IPS-NIHi11 (cell line): ENCODE measurements around the gene RPL10.
"Not testable (repeated sequence)": the region's sequence is repeated elsewhere in the genome, so short reads cannot be mapped to it uniquely, and the experiment has no call there.

ENCODE experiments used
- DNase-seq: peaks from one replicate; pipeline ENCODE4 v3.0.0; 2012; ENCODE audit warnings: mixed read lengths, low spot score

Gene RPL10

DNA sequence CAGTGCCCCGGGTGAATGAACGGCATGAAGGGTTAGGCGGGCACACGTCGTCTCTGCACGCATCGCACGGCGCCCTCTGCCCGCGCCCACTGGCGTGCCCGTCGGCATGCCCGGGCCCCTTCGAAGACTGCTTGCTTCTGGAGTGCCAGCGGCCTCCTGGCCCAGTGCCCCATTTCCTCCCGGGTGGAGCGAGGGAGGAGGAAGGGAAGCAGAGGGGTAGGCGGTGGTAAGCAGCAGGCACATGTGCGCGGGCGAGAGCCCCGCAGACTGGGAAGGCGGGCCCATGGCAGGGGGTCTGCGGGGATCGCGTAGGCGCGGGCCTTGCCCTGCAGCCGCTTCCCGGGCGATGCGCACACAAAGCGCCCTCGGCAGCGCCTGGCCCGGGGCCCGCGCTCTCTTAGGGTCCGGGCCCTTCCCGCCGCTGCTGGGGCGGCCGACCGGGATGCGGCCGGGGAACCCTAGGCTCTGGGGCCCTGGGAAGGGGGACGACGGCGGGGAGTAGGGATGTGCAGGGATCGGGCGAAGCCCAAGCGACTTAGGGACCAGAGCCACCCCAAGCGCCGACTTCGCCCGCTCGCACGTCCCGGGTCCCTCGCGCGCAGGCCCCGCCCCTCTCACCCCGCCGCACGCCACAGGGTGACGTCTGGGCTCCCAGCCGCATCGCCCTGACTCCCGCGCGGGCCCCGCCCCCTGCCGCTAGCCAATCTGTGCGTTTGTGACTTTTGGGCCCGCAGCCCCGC lies 19.9 kb upstream of the RPL10 start:
- no peak for DNase-seq

DNA sequence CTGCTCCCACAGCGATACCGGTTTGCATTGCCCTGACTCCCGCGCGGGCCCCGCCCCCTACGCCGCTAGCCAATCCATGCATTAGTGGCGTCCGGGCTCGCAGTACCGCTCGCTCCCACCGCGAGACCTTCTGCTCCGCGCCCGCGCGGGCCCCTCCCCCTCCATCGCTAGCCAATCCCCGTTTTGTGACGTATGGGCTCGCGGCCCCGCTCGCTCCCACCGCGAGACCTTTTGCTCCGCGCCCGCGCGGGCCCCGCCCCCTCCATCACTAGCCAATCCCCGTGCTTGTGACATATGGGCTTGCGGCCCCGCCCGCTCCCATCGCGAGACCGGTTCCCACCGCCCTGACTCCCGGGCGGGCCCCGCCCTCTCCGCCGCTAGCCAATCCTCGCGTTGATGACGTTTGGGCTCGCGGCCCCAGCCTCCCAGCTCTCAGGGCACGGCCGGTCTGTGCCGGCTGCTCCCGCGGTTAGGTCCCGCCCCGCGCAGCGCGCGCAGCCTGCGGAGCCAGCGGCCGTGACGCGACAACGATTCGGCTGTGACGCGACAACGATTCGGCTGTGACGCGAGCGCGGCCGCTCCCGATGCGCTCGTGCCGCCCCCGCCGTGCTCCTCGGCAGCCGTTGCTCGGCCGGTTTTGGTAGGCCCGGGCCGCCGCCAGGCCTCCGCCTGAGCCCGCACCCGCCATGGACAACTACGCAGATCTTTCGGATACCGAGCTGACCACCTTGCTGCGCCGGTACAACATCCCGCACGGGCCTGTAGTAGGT lies 19.2 kb upstream of the RPL10 start, which contains the start of gene EMD:
Gene EMD (plus strand): TSS at position 497 of the 770 bp plus-strand sequence. CDS start 190 bp downstream, at position 687.
- peak; percentile 59 for DNase-seq

DNA sequence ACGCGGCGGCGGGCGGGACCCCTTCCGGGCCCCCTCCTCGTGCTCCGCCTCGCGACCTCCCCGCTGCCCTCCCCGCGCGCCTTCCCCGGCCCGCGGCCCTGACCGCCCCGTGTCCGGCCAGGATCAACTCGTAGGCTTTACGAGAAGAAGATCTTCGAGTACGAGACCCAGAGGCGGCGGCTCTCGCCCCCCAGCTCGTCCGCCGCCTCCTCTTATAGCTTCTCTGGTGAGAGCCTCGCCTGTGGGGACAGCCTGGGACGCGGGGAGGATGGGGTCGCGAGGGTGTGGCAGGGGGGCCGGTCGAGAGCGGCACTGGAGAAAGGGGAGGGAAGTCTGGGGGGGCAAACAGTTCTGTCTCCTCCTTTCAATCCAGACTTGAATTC lies 18.6 kb upstream of the RPL10 start:
- DNase-seq: no peak

DNA sequence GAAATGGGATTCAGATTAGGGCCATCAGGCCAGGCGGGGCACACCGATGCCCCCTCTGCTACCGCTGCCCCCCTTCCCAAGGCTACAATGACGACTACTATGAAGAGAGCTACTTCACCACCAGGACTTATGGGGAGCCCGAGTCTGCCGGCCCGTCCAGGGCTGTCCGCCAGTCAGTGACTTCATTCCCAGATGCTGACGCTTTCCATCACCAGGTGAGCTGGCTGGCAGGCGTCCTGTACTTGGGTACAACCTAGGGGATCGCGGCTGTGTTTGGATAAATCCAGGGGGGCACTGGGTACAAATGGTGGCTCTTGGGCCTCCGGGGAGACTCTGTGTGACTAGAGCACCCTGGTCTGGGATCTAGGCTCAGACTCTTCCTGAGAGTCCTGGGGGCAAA lies 18.0 kb upstream of the RPL10 start:
- DNase-seq: no peak

DNA sequence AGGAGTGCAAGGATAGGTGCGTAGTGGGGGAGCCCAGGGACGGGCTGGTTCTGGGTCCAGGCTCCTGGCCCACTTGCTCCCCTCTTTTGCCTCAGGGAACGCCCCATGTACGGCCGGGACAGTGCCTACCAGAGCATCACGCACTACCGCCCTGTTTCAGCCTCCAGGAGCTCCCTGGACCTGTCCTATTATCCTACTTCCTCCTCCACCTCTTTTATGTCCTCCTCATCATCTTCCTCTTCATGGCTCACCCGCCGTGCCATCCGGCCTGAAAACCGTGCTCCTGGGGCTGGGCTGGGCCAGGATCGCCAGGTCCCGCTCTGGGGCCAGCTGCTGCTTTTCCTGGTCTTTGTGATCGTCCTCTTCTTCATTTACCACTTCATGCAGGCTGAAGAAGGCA lies 17.4 kb upstream of the RPL10 start:
- DNase-seq: no peak

DNA sequence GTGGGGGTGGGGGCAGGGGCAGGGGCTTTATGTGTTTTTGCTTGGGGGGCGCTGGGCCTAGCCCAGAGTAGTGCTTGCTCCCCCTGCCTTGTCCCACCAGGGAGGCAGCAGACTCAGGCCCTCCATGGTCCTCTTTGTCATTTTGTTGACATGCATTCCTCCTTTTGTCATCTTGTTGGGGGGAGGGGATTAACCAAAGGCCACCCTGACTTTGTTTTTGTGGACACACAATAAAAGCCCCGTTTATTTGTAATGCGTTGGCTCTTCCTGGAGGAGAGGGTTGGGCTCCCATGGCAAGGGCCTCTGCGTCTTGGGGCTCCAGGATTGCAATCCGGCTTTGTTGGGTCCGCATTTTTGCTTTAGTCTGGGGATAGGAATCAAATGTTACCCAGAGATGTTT lies 16.9 kb upstream of the RPL10 start:
- no peak for DNase-seq

DNA sequence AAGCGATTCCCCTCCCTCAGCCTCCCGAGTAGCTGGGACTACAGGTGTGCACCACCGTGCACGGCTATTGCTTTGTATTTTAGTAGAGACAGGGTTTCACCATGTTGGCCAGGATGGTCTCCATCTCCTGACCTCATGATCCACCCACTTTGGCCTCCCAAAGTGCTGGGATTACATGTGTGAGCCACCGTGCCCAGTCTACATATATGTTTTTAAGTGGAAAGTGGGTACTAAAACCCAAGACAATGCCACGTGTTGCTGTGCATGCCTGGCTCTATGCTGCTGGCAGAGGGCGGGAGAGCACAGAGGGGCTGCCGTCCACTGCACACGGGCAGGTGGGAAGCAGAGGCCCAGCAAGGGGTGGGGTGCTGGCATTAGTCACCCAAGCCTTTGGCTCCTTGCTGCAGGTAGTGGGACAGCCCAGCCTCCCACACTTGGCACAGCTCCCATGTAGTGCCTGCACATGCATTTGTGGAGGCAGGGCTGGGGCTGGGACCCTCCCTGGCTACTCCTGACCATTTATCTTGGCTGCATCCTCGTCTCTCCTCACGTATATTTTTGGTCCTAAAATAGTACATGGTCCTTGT lies 15.6 kb upstream of the RPL10 start:
- no peak for DNase-seq

DNA sequence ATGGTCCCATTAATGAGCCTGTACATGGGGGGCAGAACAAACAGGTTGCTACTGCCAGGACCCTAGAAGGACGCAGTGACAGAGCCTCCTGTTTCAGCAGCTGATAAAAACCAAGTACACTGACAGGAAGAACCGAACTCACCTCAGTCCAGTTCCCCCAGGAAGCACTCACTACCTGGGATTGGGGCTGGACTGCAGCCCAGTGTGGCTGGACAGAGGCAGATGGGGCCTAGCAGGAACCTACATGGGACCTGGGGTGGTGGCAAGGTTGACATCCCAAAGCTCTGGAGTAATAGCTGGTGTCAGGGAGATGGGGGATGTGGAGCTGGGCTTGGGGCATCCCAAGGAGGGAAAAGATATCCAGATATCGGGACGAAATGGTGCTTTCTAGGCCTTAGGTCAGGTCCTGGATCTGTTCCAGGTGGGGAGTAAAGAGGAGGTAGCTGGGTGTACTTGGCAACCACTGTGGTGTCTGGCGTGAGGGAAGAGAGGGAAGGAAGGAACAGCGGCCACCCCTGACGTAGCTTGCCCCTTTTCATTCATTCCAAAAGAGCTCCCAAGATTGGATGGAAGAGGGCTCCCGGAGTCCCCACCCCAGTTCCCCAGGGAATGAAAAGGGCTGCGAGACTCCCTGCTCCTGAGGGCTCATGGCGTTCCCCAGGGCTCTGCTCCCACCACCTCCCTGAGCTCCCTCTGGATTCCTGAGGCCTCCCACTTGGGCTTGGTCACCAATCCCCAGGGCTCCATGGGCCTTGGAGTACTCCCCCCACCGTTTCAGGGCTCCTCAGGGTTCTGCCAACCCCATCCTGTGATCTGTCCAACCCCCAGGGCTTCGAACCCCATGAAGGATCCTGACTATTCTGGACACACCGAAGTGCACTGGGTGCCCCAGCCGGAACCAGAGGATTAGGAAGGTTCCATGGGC lies 14.6 kb upstream of the RPL10 start:
- DNase-seq: no peak

DNA sequence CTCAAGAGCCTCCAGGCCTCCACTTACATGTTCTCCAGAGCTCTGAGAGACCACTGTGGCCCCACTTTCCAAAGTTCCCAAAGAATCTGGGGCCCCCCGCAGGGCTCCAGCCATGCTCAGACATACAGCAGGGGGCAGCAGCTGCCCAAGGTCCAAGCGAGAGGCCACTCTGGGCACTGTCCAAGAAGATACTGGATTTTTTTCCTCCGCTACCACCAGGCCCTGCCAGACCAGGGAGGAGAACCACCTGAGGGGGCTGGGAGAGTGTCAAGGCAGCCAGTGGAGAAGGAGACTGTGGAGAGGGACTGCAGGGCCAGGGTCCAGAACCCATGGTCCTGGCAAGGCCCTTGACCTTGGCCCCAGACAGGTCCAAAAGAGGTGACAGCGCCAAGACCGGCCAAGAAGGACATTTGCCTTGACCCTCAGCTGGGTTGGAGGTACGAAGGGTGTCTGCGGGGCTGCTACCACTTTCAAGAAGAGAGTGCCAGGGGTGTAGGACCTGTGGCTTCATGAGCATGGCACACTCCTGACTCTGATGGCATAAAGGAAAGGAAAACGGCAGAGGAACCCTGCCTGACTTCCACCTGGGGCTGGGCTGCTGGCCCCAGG lies 13.8 kb upstream of the RPL10 start:
- DNase-seq: no peak

DNA sequence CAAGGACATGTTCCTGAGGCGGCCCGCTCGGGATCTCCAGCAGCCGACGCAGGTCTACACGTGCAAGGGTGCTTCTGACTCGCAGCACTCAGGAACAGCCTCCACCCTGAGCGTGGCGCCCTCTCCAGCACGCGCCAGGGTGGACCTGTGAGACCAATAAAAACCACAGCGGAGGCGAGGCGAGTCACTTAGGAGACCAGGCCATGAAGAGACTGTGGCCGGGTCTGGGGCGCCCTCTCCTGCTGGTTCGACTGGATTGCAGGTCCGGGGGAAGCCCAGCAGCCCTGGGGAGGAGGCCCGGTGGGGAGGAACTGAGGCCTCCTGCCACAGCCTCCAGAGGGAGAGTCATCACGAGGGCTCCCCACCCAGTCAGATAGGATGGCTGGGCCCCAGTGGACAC lies 10.1 kb upstream of the RPL10 start:
- not testable (repeated sequence) for DNase-seq

DNA sequence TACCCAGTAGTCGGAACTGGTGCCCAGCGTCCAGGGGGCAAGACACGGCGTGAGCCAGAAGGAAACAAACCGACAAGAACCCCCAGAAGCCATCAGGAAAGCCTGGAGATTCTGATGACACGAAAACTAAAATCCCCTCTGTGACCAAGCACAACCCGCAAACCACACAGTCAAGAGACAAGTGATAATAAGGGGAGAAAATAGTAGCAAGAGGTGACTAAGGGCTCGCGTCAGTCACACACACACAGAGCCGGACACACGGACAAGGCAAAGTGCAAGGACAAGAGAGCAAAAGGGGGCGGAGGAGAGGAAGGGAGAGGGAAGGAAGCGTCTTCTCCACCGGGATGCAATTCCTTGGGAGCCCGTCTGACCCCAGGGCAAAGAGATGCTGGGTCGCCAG lies 9.5 kb upstream of the RPL10 start:
- DNase-seq: not testable (repeated sequence)

DNA sequence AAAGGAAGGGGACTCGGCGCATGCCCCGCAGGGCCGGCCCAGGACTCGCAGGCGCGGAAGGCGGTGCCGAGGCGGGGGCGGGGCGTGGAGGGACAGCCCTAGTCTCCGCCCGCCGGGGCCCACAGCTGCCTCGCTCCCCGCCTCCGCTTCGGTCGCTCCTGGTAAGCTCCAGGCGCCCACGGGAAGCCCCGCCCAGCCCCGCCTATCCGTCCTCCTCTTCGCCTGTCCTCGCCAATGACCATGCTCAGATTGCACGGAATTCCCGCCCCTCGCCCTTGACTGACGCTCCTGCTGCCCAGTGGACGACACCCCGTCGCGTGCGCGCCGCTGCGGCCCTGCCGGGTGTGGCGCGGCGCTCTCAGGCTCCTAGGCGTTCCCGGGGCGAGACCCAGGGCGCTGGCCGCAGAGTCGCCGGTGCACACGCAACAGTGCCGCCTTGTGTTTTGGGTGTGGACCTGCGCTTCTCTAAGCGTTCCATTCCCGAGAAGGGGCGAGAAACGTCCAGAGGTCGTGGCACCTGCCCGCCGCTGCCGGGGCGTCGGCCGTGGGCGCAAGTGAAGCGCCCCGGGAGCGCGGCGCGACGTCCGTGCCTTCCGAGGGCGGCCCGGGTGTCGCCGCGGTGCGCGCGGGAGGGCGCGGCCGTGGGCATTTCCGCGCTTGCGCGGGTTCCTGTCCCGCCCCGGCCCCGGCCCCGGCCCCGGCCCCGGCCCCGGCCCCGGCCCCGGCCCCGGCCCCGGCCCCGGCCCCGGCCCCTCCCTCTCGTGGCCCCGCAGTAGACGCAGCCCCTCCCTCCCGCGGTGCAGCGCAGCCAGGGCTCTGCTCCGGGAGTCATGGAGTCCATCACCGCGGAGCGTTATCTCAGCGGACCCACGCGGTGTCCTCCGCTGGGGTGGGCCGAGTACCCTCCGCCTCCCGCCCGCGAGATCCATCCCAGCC lies 8.1 kb upstream of the RPL10 start:
- not testable (repeated sequence) for DNase-seq

DNA sequence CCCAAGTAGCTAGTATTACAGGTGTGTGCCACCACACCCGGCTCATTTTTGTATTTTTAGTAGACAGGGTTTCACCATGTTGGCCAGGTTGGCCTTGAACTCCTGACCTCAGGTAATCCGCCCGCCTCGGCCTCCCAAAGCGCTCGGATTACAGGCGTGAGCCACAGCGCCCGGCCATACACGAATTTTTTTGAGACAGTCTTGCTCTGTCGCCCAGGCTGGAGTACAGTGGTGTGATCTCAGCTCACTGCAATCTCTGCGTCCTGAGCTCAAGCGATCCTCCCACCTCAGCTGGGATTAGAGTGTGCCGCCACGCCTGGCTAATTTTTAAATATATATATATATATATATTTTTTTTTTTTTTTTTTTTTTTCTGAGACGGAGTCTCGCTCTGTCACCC lies 1.8 kb upstream of the RPL10 start:
- not testable (repeated sequence) for DNase-seq

DNA sequence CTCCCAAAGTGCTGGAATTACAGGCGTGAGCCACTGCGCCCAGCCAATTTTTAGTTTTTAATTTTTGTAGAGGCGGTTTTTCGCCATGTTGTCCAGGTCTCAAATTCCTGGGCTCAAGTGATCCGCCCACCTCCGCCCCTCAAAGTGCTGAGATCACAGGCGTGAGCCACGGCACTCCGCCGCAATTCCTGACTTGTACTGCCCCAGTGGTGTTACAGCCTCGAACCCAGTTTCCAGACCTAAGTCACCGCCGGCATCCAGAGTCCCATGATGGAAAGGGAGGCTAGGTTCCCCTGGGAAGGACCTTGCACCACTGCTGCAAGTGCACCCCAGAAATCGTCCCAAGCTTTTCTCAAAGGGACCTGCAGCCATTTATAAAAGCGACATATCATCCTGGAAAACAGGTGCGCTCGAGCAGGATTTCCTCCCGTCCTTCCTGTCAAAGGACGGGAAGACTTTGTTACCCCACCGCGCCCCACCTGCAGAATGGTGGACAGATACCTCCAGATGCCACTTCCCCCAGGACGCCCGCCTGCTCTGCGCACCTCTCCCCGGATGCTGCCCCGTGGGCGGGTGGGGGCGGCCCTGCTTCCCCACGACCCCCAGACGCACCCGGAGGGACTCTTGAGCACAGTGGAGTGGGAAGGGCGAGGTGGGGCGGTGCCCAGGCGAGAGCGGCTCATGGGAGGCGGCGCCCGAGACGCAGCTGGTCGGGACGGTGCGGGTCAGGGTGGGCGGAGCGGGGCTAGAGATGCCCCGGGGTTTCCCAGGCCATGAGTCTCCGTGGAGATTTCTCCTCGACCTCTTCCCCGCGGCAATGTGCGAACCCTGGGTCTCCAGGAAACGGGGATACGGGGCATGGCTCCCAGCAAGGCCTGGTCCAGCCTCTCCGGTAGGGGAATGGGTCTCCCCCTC lies 947 bp upstream of the RPL10 start:
- DNase-seq: peak; percentile 49

DNA sequence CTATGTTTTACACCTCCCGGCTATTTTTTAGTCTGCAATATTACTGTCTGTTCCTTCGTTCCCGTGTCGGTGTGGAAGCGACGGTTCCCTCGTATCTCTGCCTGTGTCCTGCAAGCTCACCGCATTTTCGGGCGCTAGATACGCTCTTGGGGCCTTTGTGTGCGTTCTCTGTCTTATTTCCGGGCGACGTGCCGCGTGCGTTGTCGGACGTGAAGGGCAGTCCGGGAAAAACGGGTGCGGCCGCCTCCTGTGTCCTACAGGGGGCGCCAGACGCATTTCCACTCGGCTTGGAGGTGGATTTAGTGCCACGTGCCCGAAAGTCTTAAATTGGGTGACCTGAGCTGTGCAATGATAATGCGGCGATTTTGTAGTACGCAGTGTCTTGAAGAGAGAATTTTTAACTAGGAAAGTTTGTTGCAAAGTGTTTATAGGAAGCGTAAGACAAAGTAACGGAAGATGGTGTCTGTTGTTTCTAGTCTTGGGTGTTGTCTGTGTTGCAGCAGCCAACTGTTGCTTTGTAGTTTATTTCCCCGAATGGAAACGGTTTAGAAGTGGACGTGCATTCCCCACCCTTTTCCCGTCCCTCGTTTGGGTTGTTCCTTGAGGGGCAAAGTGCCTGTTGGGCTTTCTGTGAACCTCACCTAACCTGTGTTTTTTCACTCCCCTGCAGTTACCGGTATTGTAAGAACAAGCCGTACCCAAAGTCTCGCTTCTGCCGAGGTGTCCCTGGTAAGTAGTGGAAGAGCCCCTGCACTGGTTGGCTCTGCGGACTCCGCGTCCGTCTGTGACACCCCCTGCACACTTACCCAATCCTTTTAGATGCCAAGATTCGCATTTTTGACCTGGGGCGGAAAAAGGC lies 720 bp downstream of the RPL10 start:
- DNase-seq: no peak

DNA sequence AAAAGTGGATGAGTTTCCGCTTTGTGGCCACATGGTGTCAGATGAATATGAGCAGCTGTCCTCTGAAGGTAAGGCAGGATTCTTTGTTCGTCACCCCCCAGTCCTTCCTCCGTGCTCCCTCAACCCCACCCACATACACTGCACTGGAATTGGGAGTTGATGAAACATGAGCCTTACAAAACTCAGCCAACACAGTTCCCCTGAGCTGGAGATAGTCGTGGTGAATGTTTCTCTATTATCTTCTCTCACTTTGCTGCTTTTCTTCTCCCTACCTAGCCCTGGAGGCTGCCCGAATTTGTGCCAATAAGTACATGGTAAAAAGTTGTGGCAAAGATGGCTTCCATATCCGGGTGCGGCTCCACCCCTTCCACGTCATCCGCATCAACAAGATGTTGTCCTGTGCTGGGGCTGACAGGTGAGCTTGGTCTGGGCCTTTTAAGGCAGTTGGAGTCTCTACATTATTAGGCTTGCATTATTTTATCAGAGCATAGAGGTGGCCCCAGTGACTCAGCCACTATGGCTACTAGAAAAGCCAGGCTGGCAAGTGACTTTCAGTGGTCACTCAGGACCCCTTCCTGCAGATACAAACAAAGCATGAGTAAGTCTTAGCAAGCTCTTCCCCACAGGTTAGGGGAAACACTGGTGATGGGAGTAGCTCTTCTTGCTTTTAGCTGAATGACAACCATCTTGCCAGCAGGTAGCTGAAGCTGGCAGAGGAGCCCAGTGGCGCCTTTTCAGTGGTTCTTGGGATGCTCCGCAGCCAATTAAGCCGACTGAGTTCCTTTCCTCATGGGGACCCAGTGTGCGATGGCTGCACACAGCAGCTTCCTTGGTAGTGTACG lies 1.6 kb downstream of the RPL10 start:
- DNase-seq: no peak

DNA sequence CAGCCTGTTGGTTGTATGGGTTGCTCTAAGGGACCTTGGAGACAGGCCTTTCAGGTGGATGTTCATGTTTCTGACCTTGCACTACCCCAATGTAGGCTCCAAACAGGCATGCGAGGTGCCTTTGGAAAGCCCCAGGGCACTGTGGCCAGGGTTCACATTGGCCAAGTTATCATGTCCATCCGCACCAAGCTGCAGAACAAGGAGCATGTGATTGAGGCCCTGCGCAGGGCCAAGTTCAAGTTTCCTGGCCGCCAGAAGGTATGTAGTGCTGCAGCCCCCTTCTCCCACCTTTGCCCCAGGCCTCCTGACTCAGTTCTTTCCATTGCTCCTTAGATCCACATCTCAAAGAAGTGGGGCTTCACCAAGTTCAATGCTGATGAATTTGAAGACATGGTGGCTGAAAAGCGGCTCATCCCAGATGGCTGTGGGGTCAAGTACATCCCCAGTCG lies 2.2 kb downstream of the RPL10 start:
- DNase-seq: not testable (repeated sequence)
